AG09309 (cell line): ENCODE results near the gene SLIT3.

Experiments used
- DNase-seq: peaks from one replicate; pipeline ENCODE4 v3.0.0-alpha.2; 2010; ENCODE audit warnings: low read depth
- H3K4me3 ChIP-seq: 2 replicates; pipeline ENCODE4 v1.5.1; 2011; ENCODE audit warnings: mild to moderate bottlenecking, low read depth, low read length, moderate library complexity; ENCODE audit not compliant: control insufficient read depth
- CTCF ChIP-seq: IDR thresholded peaks from 2 replicates; pipeline ENCODE4 v1.5.1; 2011; ENCODE audit warnings: mild to moderate bottlenecking, low read depth, low read length, inconsistent platforms; ENCODE audit not compliant: insufficient read depth, control insufficient read depth; ENCODE audit errors: missing control alignments

SLIT3 gene

GRCh38 chr5:169256191-169256590, 44.7 kb downstream of the SLIT3 start:
- H3K4me3 ChIP-seq: no peak overlapping the region
- no peak for DNase-seq
- TF ChIP-seq CTCF: no peak

GRCh38 chr5:169253071-169253470, 47.9 kb downstream of the SLIT3 start:
- no peak for DNase-seq
- TF ChIP-seq CTCF: no peak
- no peak overlapping the region for H3K4me3 ChIP-seq

GRCh38 chr5:169251333-169252084, 49.4 kb downstream of the SLIT3 start:
- H3K4me3 ChIP-seq: no peak overlapping the region
- TF ChIP-seq CTCF: no peak
- DNase-seq: peak; percentile 43

GRCh38 chr5:169250887-169251286, 50.1 kb downstream of the SLIT3 start:
- TF ChIP-seq CTCF: no peak
- no peak for DNase-seq
- no peak overlapping the region for H3K4me3 ChIP-seq

- DNase-seq: peak; percentile 57
- H3K4me3 ChIP-seq: no peak overlapping the region
- no peak for TF ChIP-seq CTCF
These were observed 51.9 kb downstream of the SLIT3 start for GRCh38 chr5:169248996-169249395.

GRCh38 chr5:169248550-169248949, 52.4 kb downstream of the SLIT3 start:
- no peak for TF ChIP-seq CTCF
- peak; percentile 40 for DNase-seq
- H3K4me3 ChIP-seq: no peak overlapping the region
